ENCODE data around the gene PIGB. TPM values are rescaled to one million over a fixed set of nuclear protein-coding genes. Genes with fewer than 3 reads are reported as not detected.
A peak's percentile ranks its signal among the peaks of the same experiment; 100 is the strongest.

PIGB gene
- total and polyA plus RNA-seq, 2 of the 8 experiments (the other 6 are each of a cell fraction or from before 2014, with no cell fraction given): 4.3 to 11.7 TPM

DNA sequence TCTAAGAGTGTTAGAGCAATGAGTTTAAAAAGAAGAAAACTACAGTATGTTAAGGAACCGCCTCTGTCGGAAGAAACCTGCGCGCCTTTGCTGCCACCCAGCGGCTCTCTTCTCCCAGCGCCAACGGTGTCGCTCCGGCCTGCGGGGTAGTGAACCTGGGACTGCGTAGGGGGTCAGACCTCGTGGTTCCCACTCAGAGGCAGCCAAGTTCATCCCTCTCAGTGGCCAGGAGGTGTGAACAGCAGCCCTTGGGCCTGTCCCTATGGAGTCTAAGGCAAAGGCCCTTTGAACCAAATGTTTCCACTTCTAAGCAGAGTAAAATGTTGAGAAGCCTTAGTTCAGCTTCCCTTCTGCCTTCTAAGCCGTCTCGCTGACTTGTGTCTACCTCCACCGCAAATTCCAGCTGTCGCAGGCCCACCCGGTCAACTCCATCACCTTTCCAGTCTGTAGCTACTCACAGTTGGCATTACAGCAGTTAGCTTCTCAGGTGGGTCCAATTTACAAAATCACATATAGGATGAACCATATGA is 28.4 kb upstream of the PIGB start:
- peak overlapping the region in 1 of 2 experiments; percentile 95; a peak in 2 of 4 replicates for H3K4me2 ChIP-seq (ENCODE audit: insufficient read depth in 1 of 2, low read depth in 2 of 2, low read length in 2 of 2)
- no peak overlapping the region for H3K18ac ChIP-seq (ENCODE audit: extremely low read depth, low read length)
- H3K27me3 ChIP-seq (replicated peaks in 1 of 4; ENCODE audit: control insufficient read depth in 3 of 4, extremely low read depth in 1 of 4, insufficient read depth in 3 of 4, low read length in 3 of 4): peaks cover 0 to 4% (median 2%) of the 10 kb centered on the region in 4 experiments; a peak in 2 of 7 replicates
- FAIRE-seq (no peak), DNase-seq (ENCODE audit: low read depth in 1 of 2, low spot score in 2 of 2) (peak; percentile 43 to 83)
- no peak overlapping the region for H3K14ac ChIP-seq (ENCODE audit: insufficient read length)
- ChIA-PET POLR2A (ENCODE audit: partially characterized antibody) (interaction anchor here (1.0 to 1.1 kb wide), 2 partner anchors 28 to 94 kb away, joined by 3 read pairs; partner anchors contain the start of genes PIGB, PIGBOS1 and RSL24D1), CTCF (ENCODE audit: partially characterized antibody) (interaction anchor here (0.6 to 2.2 kb wide), 18 partner anchors 9 to 1531 kb away, joined by 3 to 30 read pairs (median 4); no protein-coding TSS in a partner anchor)
- no peak overlapping the region for H2BK5ac ChIP-seq (ENCODE audit: low read depth, low read length)
- H3K27ac ChIP-seq (ENCODE audit: low read depth, low read length): no peak overlapping the region
- no peak overlapping the region for H3K56ac ChIP-seq (replicated peaks; ENCODE audit: insufficient read length, low read depth, low read length)
- H2AK5ac ChIP-seq (ENCODE audit: low read depth, low read length): no peak overlapping the region
- H4K91ac ChIP-seq (replicated peaks; ENCODE audit: insufficient read length, low read length): no peak overlapping the region
- no peak overlapping the region for H3K4ac ChIP-seq (replicated peaks; ENCODE audit: insufficient read length, low read depth, low read length)
- peak overlapping the region in 3 of 4 experiments; percentile 39 to 87 (median 77); a peak in 5 of 8 replicates for H3K4me3 ChIP-seq (ENCODE audit: extremely low read depth in 1 of 4, insufficient read depth in 2 of 4, low read depth in 3 of 4, low read length in 4 of 4)
- peaks cover 0 to 5% (median 2%) of the 10 kb centered on the region in 4 experiments; a peak in 1 of 7 replicates for H3K4me1 ChIP-seq (replicated peaks in 1 of 4; ENCODE audit: control insufficient read depth in 3 of 4, insufficient read depth in 4 of 4, low read length in 3 of 4)
- H4K20me1 ChIP-seq (replicated peaks in 1 of 2; ENCODE audit: control insufficient read depth in 1 of 2, insufficient read depth in 2 of 2, low read length in 2 of 2): peaks cover 0 to 2% of the 10 kb centered on the region in 2 experiments
- no peak overlapping the region for H2BK120ac ChIP-seq (replicated peaks; ENCODE audit: low read depth, low read length)
- 36% methylated on average over 14 of the region's 17 CpGs; no CpG with 5 or more reads in 1 of the 2 experiments for WGBS, 2 experiments (ENCODE audit: extremely low coverage in 1 of 2, insufficient coverage in 1 of 2, insufficient read length in 1 of 2, insufficient replicate concordance in 2 of 2, low coverage in 1 of 2, low lambda C conversion rate in 2 of 2, missing lambda C conversion rate in 1 of 2)
- H2BK15ac ChIP-seq (ENCODE audit: low read length): 0 out of 2 replicates have a peak overlapping the region, but pooled peaks have one; percentile 1
- no peak overlapping the region for H2BK20ac ChIP-seq (ENCODE audit: low read length)
- H2BK12ac ChIP-seq (ENCODE audit: low read depth, low read length): no peak overlapping the region
- H3K23me2 ChIP-seq (ENCODE audit: low read depth, low read length): peaks cover 10% of the 10 kb centered on the region
- H3K36me3 ChIP-seq (ENCODE audit: control insufficient read depth in 2 of 4, insufficient read depth in 4 of 4, low read length in 3 of 4): no peaks in the 10 kb centered on the region
- H2AFZ ChIP-seq (ENCODE audit: low read length): peak overlapping the region; percentile 31; the same call in 1 of the 2 replicates
- H3K79me2 ChIP-seq (ENCODE audit: control insufficient read depth in 1 of 2, insufficient read depth in 2 of 2, low read length in 2 of 2): no peaks in the 10 kb centered on the region
- no peaks in the 10 kb centered on the region for H3K9me3 ChIP-seq (ENCODE audit: insufficient read depth in 2 of 2, low read depth in 1 of 2, low read length in 1 of 2)
- no peak overlapping the region for H3K9ac ChIP-seq (replicated peaks in 1 of 4; ENCODE audit: extremely low read depth in 1 of 4, low read depth in 3 of 4, low read length in 3 of 4)
- no peak overlapping the region for H3K23ac ChIP-seq (ENCODE audit: insufficient read length)
- H3K79me1 ChIP-seq (ENCODE audit: low read depth, low read length): no peaks in the 10 kb centered on the region
- H4K5ac ChIP-seq (ENCODE audit: insufficient read length, low read depth, low read length): no peak overlapping the region
- no peak overlapping the region for H4K8ac ChIP-seq (ENCODE audit: extremely low read depth, insufficient read depth, low read length)
- TF ChIP-seq TAF7 (optimal IDR thresholded peaks at IDR 0.05; ENCODE audit: borderline replicate concordance, low read depth, low read length) (no peak), E2F6 (IDR thresholded peaks at IDR 0.05) (peak; percentile 89), RAD21 (IDR thresholded peaks at IDR 0.05 in 1 of 2, conservative IDR thresholded peaks at IDR 0.05 in 1 of 2; ENCODE audit: low read depth in 2 of 2, low read length in 2 of 2) (peak; percentile 89 to 91), EZH2 (IDR thresholded peaks at IDR 0.05; ENCODE audit: low read depth, low read length, severe bottlenecking) (peak; percentile 5), EGR1 (IDR thresholded peaks at IDR 0.05; ENCODE audit: borderline replicate concordance, low read depth, low read length) (no peak), SP4 (IDR thresholded peaks at IDR 0.05; ENCODE audit: low read length) (no peak), CHD2 (IDR thresholded peaks at IDR 0.05; ENCODE audit: low read length) (no peak), MAX (IDR thresholded peaks at IDR 0.05) (peak; percentile 93), BACH1 (IDR thresholded peaks at IDR 0.05; ENCODE audit: low read length) (no peak), CBX8 (IDR thresholded peaks at IDR 0.05; ENCODE audit: borderline replicate concordance, low read depth, low read length) (no peak), BRCA1 (IDR thresholded peaks at IDR 0.05; ENCODE audit: low read depth, low read length) (peak; percentile 22; the same call in 1 of the 2 replicates)

Measured in H1 (cell line).